ENCODE data around the gene SMPD1.

- TF ChIP-seq ZNF274 (IDR thresholded peaks at IDR 0.05; ENCODE audit: low read length) (no peak), ZNF274 (tag by site-specific recombination; IDR thresholded peaks at IDR 0.05; ENCODE audit: borderline replicate concordance) (no peak), ZNF585B (tag by site-specific recombination; IDR thresholded peaks at IDR 0.05) (no peak), ZNF10 (tag by site-specific recombination; IDR thresholded peaks at IDR 0.05) (no peak), ZNF513 (tag by site-specific recombination; IDR thresholded peaks at IDR 0.05) (no peak)
- TF ChIP-seq, protein P1, sequence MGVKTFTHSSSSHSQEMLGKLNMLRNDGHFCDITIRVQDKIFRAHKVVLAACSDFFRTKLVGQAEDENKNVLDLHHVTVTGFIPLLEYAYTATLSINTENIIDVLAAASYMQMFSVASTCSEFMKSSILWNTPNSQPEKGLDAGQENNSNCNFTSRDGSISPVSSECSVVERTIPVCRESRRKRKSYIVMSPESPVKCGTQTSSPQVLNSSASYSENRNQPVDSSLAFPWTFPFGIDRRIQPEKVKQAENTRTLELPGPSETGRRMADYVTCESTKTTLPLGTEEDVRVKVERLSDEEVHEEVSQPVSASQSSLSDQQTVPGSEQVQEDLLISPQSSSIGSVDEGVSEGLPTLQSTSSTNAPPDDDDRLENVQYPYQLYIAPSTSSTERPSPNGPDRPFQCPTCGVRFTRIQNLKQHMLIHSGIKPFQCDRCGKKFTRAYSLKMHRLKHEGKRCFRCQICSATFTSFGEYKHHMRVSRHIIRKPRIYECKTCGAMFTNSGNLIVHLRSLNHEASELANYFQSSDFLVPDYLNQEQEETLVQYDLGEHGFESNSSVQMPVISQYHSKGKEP (tag by site-specific recombination; IDR thresholded peaks at IDR 0.05), result no peak
- TF ChIP-seq, protein P2, sequence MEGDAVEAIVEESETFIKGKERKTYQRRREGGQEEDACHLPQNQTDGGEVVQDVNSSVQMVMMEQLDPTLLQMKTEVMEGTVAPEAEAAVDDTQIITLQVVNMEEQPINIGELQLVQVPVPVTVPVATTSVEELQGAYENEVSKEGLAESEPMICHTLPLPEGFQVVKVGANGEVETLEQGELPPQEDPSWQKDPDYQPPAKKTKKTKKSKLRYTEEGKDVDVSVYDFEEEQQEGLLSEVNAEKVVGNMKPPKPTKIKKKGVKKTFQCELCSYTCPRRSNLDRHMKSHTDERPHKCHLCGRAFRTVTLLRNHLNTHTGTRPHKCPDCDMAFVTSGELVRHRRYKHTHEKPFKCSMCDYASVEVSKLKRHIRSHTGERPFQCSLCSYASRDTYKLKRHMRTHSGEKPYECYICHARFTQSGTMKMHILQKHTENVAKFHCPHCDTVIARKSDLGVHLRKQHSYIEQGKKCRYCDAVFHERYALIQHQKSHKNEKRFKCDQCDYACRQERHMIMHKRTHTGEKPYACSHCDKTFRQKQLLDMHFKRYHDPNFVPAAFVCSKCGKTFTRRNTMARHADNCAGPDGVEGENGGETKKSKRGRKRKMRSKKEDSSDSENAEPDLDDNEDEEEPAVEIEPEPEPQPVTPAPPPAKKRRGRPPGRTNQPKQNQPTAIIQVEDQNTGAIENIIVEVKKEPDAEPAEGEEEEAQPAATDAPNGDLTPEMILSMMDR (tag by site-specific recombination; IDR thresholded peaks at IDR 0.05), result no peak
- TF ChIP-seq, protein P3, sequence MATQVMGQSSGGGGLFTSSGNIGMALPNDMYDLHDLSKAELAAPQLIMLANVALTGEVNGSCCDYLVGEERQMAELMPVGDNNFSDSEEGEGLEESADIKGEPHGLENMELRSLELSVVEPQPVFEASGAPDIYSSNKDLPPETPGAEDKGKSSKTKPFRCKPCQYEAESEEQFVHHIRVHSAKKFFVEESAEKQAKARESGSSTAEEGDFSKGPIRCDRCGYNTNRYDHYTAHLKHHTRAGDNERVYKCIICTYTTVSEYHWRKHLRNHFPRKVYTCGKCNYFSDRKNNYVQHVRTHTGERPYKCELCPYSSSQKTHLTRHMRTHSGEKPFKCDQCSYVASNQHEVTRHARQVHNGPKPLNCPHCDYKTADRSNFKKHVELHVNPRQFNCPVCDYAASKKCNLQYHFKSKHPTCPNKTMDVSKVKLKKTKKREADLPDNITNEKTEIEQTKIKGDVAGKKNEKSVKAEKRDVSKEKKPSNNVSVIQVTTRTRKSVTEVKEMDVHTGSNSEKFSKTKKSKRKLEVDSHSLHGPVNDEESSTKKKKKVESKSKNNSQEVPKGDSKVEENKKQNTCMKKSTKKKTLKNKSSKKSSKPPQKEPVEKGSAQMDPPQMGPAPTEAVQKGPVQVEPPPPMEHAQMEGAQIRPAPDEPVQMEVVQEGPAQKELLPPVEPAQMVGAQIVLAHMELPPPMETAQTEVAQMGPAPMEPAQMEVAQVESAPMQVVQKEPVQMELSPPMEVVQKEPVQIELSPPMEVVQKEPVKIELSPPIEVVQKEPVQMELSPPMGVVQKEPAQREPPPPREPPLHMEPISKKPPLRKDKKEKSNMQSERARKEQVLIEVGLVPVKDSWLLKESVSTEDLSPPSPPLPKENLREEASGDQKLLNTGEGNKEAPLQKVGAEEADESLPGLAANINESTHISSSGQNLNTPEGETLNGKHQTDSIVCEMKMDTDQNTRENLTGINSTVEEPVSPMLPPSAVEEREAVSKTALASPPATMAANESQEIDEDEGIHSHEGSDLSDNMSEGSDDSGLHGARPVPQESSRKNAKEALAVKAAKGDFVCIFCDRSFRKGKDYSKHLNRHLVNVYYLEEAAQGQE (tag by site-specific recombination; IDR thresholded peaks at IDR 0.05), result no peak
- TF ChIP-seq, protein P4, sequence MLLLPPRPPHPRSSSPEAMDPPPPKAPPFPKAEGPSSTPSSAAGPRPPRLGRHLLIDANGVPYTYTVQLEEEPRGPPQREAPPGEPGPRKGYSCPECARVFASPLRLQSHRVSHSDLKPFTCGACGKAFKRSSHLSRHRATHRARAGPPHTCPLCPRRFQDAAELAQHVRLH (tag by site-specific recombination; IDR thresholded peaks at IDR 0.05), result no peak
Measured at GRCh38 chr11:6390718-6391469, 620 bp downstream of the SMPD1 start.
